Measurements from ENCODE around the gene MTMR1.

Gene MTMR1

GRCh38 chrX:150698981-150699380 is 5.8 kb downstream of the MTMR1 start:
- Histone ChIP-seq H3K4me1 (ENCODE audit: insufficient read depth, low read length) (no peaks in the 10 kb centered on the region), H3K36me3 (ENCODE audit: insufficient read depth, low read depth, low read length) (0 out of 2 replicates have a peak, but pooled peaks cover 3% of the 10 kb centered on the region)

GRCh38 chrX:150700107-150700506 is 6.9 kb downstream of the MTMR1 start:
- H3K36me3 ChIP-seq (ENCODE audit: insufficient read depth, low read depth, low read length) = 0 out of 2 replicates have a peak, but pooled peaks cover 3% of the 10 kb centered on the region

More at GRCh38 chrX:150698981-150699380, 5.8 kb downstream of the MTMR1 start:
- Histone ChIP-seq H3K9me3 (ENCODE audit: insufficient read depth, low read depth, low read length) (no peaks in the 10 kb centered on the region), H3K27me3 (ENCODE audit: insufficient read depth, low read length) (no peaks in the 10 kb centered on the region), H3K4me3 (ENCODE audit: low read length) (no peak overlapping the region), H3K9ac (ENCODE audit: low read depth, low read length) (no peak overlapping the region), H3K27ac (ENCODE audit: low read length) (no peak overlapping the region)

GRCh38 chrX:150701377-150701776 is 8.2 kb downstream of the MTMR1 start:
- H3K9me3 ChIP-seq (ENCODE audit: insufficient read depth, low read depth, low read length) = no peaks in the 10 kb centered on the region
- H3K27me3 ChIP-seq (ENCODE audit: insufficient read depth, low read length) = no peaks in the 10 kb centered on the region
- no peak overlapping the region for H3K27ac ChIP-seq (ENCODE audit: low read length)
- H3K9ac ChIP-seq (ENCODE audit: low read depth, low read length) = no peak overlapping the region
- no peak overlapping the region for H3K4me3 ChIP-seq (ENCODE audit: low read length)
- H3K36me3 ChIP-seq (ENCODE audit: insufficient read depth, low read depth, low read length) = 0 out of 2 replicates have a peak, but pooled peaks cover 3% of the 10 kb centered on the region
- no peaks in the 10 kb centered on the region for H3K4me1 ChIP-seq (ENCODE audit: insufficient read depth, low read length)

More at GRCh38 chrX:150700107-150700506, 6.9 kb downstream of the MTMR1 start:
- Histone ChIP-seq H3K27me3 (ENCODE audit: insufficient read depth, low read length) (no peaks in the 10 kb centered on the region), H3K27ac (ENCODE audit: low read length) (no peak overlapping the region), H3K4me3 (ENCODE audit: low read length) (no peak overlapping the region), H3K9me3 (ENCODE audit: insufficient read depth, low read depth, low read length) (no peaks in the 10 kb centered on the region), H3K9ac (ENCODE audit: low read depth, low read length) (no peak overlapping the region), H3K4me1 (ENCODE audit: insufficient read depth, low read length) (no peaks in the 10 kb centered on the region)

- no peak overlapping the region for H3K9ac ChIP-seq (ENCODE audit: low read depth, low read length)
- H3K9me3 ChIP-seq (ENCODE audit: insufficient read depth, low read depth, low read length) = no peaks in the 10 kb centered on the region
- no peak overlapping the region for H3K4me3 ChIP-seq (ENCODE audit: low read length)
- H3K4me1 ChIP-seq (ENCODE audit: insufficient read depth, low read length) = no peaks in the 10 kb centered on the region
- H3K27me3 ChIP-seq (ENCODE audit: insufficient read depth, low read length) = no peaks in the 10 kb centered on the region
- H3K36me3 ChIP-seq (ENCODE audit: insufficient read depth, low read depth, low read length) = 0 out of 2 replicates have a peak, but pooled peaks cover 3% of the 10 kb centered on the region
- no peak overlapping the region for H3K27ac ChIP-seq (ENCODE audit: low read length)
Measured at GRCh38 chrX:150702966-150703694, 9.9 kb downstream of the MTMR1 start.

- Histone ChIP-seq H3K36me3 (ENCODE audit: insufficient read depth, low read depth, low read length) (0 out of 2 replicates have a peak, but pooled peaks cover 3% of the 10 kb centered on the region), H3K4me1 (ENCODE audit: insufficient read depth, low read length) (no peaks in the 10 kb centered on the region), H3K27ac (ENCODE audit: low read length) (no peak overlapping the region), H3K9ac (ENCODE audit: low read depth, low read length) (no peak overlapping the region), H3K4me3 (ENCODE audit: low read length) (no peak overlapping the region), H3K27me3 (ENCODE audit: insufficient read depth, low read length) (no peaks in the 10 kb centered on the region), H3K9me3 (ENCODE audit: insufficient read depth, low read depth, low read length) (no peaks in the 10 kb centered on the region)
Measured at GRCh38 chrX:150703695-150703974, 10.4 kb downstream of the MTMR1 start.

GRCh38 chrX:150704030-150704613 is 10.9 kb downstream of the MTMR1 start:
- H3K27ac ChIP-seq (ENCODE audit: low read length) = no peak overlapping the region
- no peak overlapping the region for H3K4me3 ChIP-seq (ENCODE audit: low read length)
- no peak overlapping the region for H3K9ac ChIP-seq (ENCODE audit: low read depth, low read length)
- H3K4me1 ChIP-seq (ENCODE audit: insufficient read depth, low read length) = no peaks in the 10 kb centered on the region
- H3K27me3 ChIP-seq (ENCODE audit: insufficient read depth, low read length) = no peaks in the 10 kb centered on the region
- H3K9me3 ChIP-seq (ENCODE audit: insufficient read depth, low read depth, low read length) = no peaks in the 10 kb centered on the region
- H3K36me3 ChIP-seq (ENCODE audit: insufficient read depth, low read depth, low read length) = 0 out of 2 replicates have a peak, but pooled peaks cover 2% of the 10 kb centered on the region

GRCh38 chrX:150712619-150713018 is 19.4 kb downstream of the MTMR1 start:
- Histone ChIP-seq H3K9ac (ENCODE audit: low read depth, low read length) (no peak overlapping the region), H3K9me3 (ENCODE audit: insufficient read depth, low read depth, low read length) (no peaks in the 10 kb centered on the region), H3K36me3 (ENCODE audit: insufficient read depth, low read depth, low read length) (no peaks in the 10 kb centered on the region), H3K4me1 (ENCODE audit: insufficient read depth, low read length) (no peaks in the 10 kb centered on the region), H3K27me3 (ENCODE audit: insufficient read depth, low read length) (no peaks in the 10 kb centered on the region), H3K27ac (ENCODE audit: low read length) (no peak overlapping the region), H3K4me3 (ENCODE audit: low read length) (no peak overlapping the region)

- no peaks in the 10 kb centered on the region for H3K36me3 ChIP-seq (ENCODE audit: insufficient read depth, low read depth, low read length)
- H3K4me3 ChIP-seq (ENCODE audit: low read length) = no peak overlapping the region
- no peaks in the 10 kb centered on the region for H3K27me3 ChIP-seq (ENCODE audit: insufficient read depth, low read length)
- no peaks in the 10 kb centered on the region for H3K4me1 ChIP-seq (ENCODE audit: insufficient read depth, low read length)
- no peak overlapping the region for H3K27ac ChIP-seq (ENCODE audit: low read length)
- no peaks in the 10 kb centered on the region for H3K9me3 ChIP-seq (ENCODE audit: insufficient read depth, low read depth, low read length)
- no peak overlapping the region for H3K9ac ChIP-seq (ENCODE audit: low read depth, low read length)
Measured at GRCh38 chrX:150715184-150715583, 22.0 kb downstream of the MTMR1 start.

GRCh38 chrX:150719621-150720020 is 26.4 kb downstream of the MTMR1 start:
- H3K4me3 ChIP-seq (ENCODE audit: low read length) = no peak overlapping the region
- H3K27ac ChIP-seq (ENCODE audit: low read length) = no peak overlapping the region
- H3K9ac ChIP-seq (ENCODE audit: low read depth, low read length) = no peak overlapping the region
- H3K9me3 ChIP-seq (ENCODE audit: insufficient read depth, low read depth, low read length) = no peaks in the 10 kb centered on the region
- H3K4me1 ChIP-seq (ENCODE audit: insufficient read depth, low read length) = no peaks in the 10 kb centered on the region
- H3K27me3 ChIP-seq (ENCODE audit: insufficient read depth, low read length) = no peaks in the 10 kb centered on the region
- H3K36me3 ChIP-seq (ENCODE audit: insufficient read depth, low read depth, low read length) = no peaks in the 10 kb centered on the region

- Histone ChIP-seq H3K27me3 (ENCODE audit: insufficient read depth, low read length) (no peaks in the 10 kb centered on the region), H3K4me1 (ENCODE audit: insufficient read depth, low read length) (no peaks in the 10 kb centered on the region), H3K36me3 (ENCODE audit: insufficient read depth, low read depth, low read length) (peaks cover 34% of the 10 kb centered on the region; the same call in 1 of the 2 replicates), H3K4me3 (ENCODE audit: low read length) (no peak overlapping the region), H3K27ac (ENCODE audit: low read length) (no peak overlapping the region), H3K9ac (ENCODE audit: low read depth, low read length) (no peak overlapping the region), H3K9me3 (ENCODE audit: insufficient read depth, low read depth, low read length) (no peaks in the 10 kb centered on the region)
Measured at GRCh38 chrX:150729956-150730355, 36.8 kb downstream of the MTMR1 start.

GRCh38 chrX:150730719-150731118 is 37.5 kb downstream of the MTMR1 start:
- no peaks in the 10 kb centered on the region for H3K9me3 ChIP-seq (ENCODE audit: insufficient read depth, low read depth, low read length)
- no peaks in the 10 kb centered on the region for H3K27me3 ChIP-seq (ENCODE audit: insufficient read depth, low read length)
- no peak overlapping the region for H3K9ac ChIP-seq (ENCODE audit: low read depth, low read length)
- H3K36me3 ChIP-seq (ENCODE audit: insufficient read depth, low read depth, low read length) = peaks cover 41% of the 10 kb centered on the region; the same call in 1 of the 2 replicates
- no peak overlapping the region for H3K27ac ChIP-seq (ENCODE audit: low read length)
- no peak overlapping the region for H3K4me3 ChIP-seq (ENCODE audit: low read length)
- H3K4me1 ChIP-seq (ENCODE audit: insufficient read depth, low read length) = no peaks in the 10 kb centered on the region

GRCh38 chrX:150731795-150732194 is 38.6 kb downstream of the MTMR1 start:
- Histone ChIP-seq H3K4me1 (ENCODE audit: insufficient read depth, low read length) (no peaks in the 10 kb centered on the region), H3K27me3 (ENCODE audit: insufficient read depth, low read length) (no peaks in the 10 kb centered on the region), H3K27ac (ENCODE audit: low read length) (no peak overlapping the region), H3K4me3 (ENCODE audit: low read length) (no peak overlapping the region), H3K9me3 (ENCODE audit: insufficient read depth, low read depth, low read length) (no peaks in the 10 kb centered on the region), H3K9ac (ENCODE audit: low read depth, low read length) (no peak overlapping the region), H3K36me3 (ENCODE audit: insufficient read depth, low read depth, low read length) (peaks cover 47% of the 10 kb centered on the region; the same call in 1 of the 2 replicates)

All from iPS-20b (cell line).